Right lobe of liver (tissue), 6 donors: Measurements from ENCODE around the gene ZFYVE19. TPM values are rescaled to one million over a fixed set of nuclear protein-coding genes. Genes with fewer than 3 reads are reported as not detected.
A peak's percentile ranks its signal among the peaks of the same experiment; 100 is the strongest.

Source experiments
- ATAC-seq, 4 donors: fragments of 200-7000 bp; cut with Tn5 transposase; one replicate each; pipeline ENCODE4 v1.9.1; 2020; ENCODE audit warnings: mild to moderate bottlenecking in 4 of 4, moderate library complexity in 4 of 4
- DNase-seq, 3 donors: peaks; one replicate each; pipeline ENCODE4 v3.0.0-alpha.2; 2020
- H3K27ac ChIP-seq, 3 donors: fragments of 200-600 bp; one replicate each; pipeline ENCODE4 v1.8.0; 2022
- H3K27me3 ChIP-seq, 2 donors: fragments of 200-600 bp; one replicate each; pipeline ENCODE4 v1.8.0; 2022
- H3K36me3 ChIP-seq, 4 donors: fragments of 200-600 bp; sonication (generic) in 1 of 4; one replicate each; pipeline versions ENCODE4 v1.5.1 to v1.8.0; 2017 to 2022; ENCODE audit warnings: control low read depth in 1 of 4
- H3K4me1 ChIP-seq, 4 donors: fragments of 200-600 bp; sonication (generic) in 1 of 4; one replicate each; pipeline versions ENCODE4 v1.5.1 to v1.8.0; 2017 to 2022; ENCODE audit warnings: control low read depth in 1 of 4
- H3K4me3 ChIP-seq, 3 donors: fragments of 200-600 bp; one replicate each; pipeline ENCODE4 v1.8.0; 2022
- H3K9me3 ChIP-seq, 4 donors: fragments of 200-600 bp; sonication (generic) in 1 of 4; one replicate each; pipeline versions ENCODE4 v1.5.1 to v1.8.0; 2017 to 2022; ENCODE audit warnings: control low read depth in 1 of 4
- POLR2A ChIP-seq: fragments of 450-650 bp; IDR thresholded peaks from one replicate; pipeline ENCODE4 v1.6.1; 2017; ENCODE audit warnings: antibody characterized with exemption, mild to moderate bottlenecking
- WGBS: methylation state at CpG from one replicate; pipeline ENCODE4 v1.1.6; 2018; ENCODE audit warnings: low coverage, low lambda C conversion rate; ENCODE audit not compliant: insufficient coverage; ENCODE audit errors: missing lambda C conversion rate; 5-methylcytosine and 5-hydroxymethylcytosine counted together
- intact Hi-C, 2 donors: fragments of 100-400 bp; cut with DNase I; formaldehyde crosslinking; loops; one replicate each; pipeline versions ENCODE4 v1.11.2 to v1.14.1; 2022
- total RNA-seq, 6 experiments: library from RNA; depleted of rRNA in 2 of 6; stranded (reverse); fragments of >200 nt in 2 of 6; fragmentation: NEBNext Ultra II Directional in 3 of 6; extraction: Animal tissue kit (Norgen Biotek cat#: 25700) in 3 of 6; gene quantifications; one replicate each; pipeline versions ENCODE4 v1.1.0 to v1.2.4, GENCODE V29; 2016 to 2023
- TF ChIP-seq, protein P1 (sequence below), 4 donors: fragments of 200-600 bp in 3 of 4; fragments of 450-650 bp in 1 of 4; IDR thresholded peaks; one replicate each; pipeline versions ENCODE4 v1.5.1 to v1.8.0; 2016 to 2022; ENCODE audit warnings: antibody characterized with exemption in 4 of 4, mild to moderate bottlenecking in 2 of 4
- donor health status: DM: no; HTN: yes; CAD: no.
- donor health status: DM: no; HTN: no; CAD: no.
- donor health status: DM: no; HTN: no; CAD: no.
- donor health status: DM: no; HTN: yes; CAD: no.
- donor health status: DM: no; HTN: yes; CAD: no.

The ZFYVE19 gene
- total RNA-seq, 6 experiments from 2014 or later, result 11.5 to 49.3 (median 19.5) TPM

DNA sequence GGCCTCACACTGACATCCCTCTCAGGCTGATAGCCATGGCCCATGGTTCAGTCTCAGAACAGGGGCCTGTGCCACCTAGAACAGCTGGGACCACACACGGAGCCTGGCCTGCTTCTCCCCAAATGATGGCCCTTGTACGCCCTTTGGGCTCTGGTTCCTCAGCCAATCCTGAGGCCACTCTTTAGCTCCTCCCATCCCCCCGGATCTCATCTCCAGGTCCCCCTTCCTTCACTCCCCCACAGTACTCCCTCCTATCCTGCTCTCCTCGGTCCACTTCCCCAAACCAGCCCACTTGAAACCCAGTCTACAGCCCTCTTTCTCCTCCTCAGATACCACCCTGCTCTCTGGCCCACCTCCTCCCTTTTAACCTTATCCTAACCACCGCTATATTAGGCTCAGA is 17.8 kb upstream of the ZFYVE19 start:
- WGBS, result 69% methylated on average over 3 of the region's 5 CpGs
- DNase-seq, result no peak
- Histone ChIP-seq H3K27ac (no peak overlapping the region), H3K36me3 (no peaks in the 10 kb centered on the region), H3K9me3 (no peaks in the 10 kb centered on the region), H3K4me1 (peaks cover 0 to 33% (median 17%) of the 10 kb centered on the region in 4 donors), H3K27me3 (no peaks in the 10 kb centered on the region), H3K4me3 (no peak overlapping the region)
- TF ChIP-seq POLR2A, result no peak
- TF ChIP-seq, protein P1, sequence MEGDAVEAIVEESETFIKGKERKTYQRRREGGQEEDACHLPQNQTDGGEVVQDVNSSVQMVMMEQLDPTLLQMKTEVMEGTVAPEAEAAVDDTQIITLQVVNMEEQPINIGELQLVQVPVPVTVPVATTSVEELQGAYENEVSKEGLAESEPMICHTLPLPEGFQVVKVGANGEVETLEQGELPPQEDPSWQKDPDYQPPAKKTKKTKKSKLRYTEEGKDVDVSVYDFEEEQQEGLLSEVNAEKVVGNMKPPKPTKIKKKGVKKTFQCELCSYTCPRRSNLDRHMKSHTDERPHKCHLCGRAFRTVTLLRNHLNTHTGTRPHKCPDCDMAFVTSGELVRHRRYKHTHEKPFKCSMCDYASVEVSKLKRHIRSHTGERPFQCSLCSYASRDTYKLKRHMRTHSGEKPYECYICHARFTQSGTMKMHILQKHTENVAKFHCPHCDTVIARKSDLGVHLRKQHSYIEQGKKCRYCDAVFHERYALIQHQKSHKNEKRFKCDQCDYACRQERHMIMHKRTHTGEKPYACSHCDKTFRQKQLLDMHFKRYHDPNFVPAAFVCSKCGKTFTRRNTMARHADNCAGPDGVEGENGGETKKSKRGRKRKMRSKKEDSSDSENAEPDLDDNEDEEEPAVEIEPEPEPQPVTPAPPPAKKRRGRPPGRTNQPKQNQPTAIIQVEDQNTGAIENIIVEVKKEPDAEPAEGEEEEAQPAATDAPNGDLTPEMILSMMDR (IDR thresholded peaks at IDR 0.05), result no peak
- no peak for ATAC-seq
- intact Hi-C loops, result no loop called here

DNA sequence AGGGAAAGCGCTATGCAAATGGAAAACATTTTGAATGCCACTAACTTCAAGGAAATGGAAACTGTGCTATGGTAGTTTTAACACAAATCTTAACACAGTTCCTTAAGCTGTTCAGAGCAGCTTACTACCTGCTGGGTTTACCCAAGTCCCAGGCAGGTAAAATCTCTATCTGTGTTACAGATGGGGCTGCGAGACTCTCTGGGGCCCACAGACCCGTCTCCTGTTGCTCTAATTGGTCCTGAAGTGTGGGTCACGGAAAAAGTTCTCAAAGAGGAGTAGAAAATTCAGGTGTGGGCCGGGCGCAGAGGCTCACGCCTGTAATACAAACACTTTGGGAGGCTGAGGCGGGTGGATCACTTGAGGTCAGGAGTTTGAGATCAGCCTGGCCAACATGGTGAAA is 16.9 kb upstream of the ZFYVE19 start:
- ATAC-seq (no peak), DNase-seq (peak in 1 of 3 donors; percentile 20)
- no peaks in the 10 kb centered on the region for H3K9me3 ChIP-seq
- intact Hi-C loops, result no loop called here
- H3K4me1 ChIP-seq, result peaks cover 0 to 37% (median 23%) of the 10 kb centered on the region in 4 donors
- H3K27me3 ChIP-seq, result no peaks in the 10 kb centered on the region
- TF ChIP-seq, protein P1 (IDR thresholded peaks at IDR 0.05), result no peak
- no peak for TF ChIP-seq POLR2A
- no peak overlapping the region for H3K4me3 ChIP-seq
- H3K27ac ChIP-seq, result no peak overlapping the region
- no peaks in the 10 kb centered on the region for H3K36me3 ChIP-seq
- 82% methylated on average over 4 of the region's 8 CpGs for WGBS

DNA sequence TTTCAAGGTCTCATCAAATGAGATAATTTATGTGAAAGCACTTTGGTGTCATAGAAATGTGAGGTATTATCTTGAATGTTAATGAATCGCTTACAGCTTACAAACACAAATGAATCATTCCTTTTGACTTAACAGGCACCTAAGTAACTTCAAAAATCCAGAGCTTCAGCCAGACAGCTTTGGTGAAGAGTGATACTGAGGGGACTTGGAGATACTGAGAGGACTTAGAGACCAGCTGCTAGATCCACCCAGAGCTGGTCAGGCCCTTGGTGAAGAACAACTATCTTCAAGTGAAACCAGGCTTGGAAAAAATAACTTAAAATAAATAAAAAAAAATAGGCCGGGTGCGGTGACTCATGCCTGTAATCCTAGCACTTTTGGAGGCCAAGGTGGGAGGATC is 16.2 kb upstream of the ZFYVE19 start:
- no peak for ATAC-seq
- H3K36me3 ChIP-seq, result no peaks in the 10 kb centered on the region
- no peak for DNase-seq
- no peak overlapping the region for H3K4me3 ChIP-seq
- no peaks in the 10 kb centered on the region for H3K9me3 ChIP-seq
- 61% methylated on average over 3 of the region's 3 CpGs for WGBS
- intact Hi-C loops, result no loop called here
- H3K27me3 ChIP-seq, result no peaks in the 10 kb centered on the region
- TF ChIP-seq POLR2A, result no peak
- TF ChIP-seq, protein P1 (IDR thresholded peaks at IDR 0.05), result no peak
- H3K4me1 ChIP-seq, result peaks cover 0 to 32% (median 20%) of the 10 kb centered on the region in 4 donors
- no peak overlapping the region for H3K27ac ChIP-seq

DNA sequence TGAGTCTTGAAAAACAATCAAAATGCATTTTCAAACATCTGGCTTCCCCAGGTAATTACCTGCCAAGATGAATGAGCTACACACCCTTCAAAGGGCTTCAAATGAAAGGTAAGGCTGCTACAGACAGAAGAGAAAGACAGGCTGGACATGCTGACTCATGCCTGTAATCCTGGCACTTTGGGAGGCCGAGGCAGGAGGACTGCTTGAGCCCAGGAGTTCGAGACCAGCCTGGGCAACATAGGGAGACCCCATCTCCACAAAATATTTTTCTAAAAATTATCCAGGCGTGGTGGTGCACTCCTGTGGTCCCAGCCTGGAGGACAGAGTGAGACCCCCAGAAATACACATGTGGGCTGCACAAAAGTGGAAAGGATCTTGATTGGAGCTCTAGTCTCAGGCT is 14.5 kb upstream of the ZFYVE19 start:
- DNase-seq, result peak in 1 of 3 donors; percentile 5
- intact Hi-C loops, result no loop called here
- 80% methylated on average over 1 of the region's 3 CpGs for WGBS
- Histone ChIP-seq H3K27me3 (no peaks in the 10 kb centered on the region), H3K36me3 (no peaks in the 10 kb centered on the region), H3K4me1 (peaks cover 0 to 29% (median 17%) of the 10 kb centered on the region in 4 donors), H3K4me3 (no peak overlapping the region), H3K9me3 (no peaks in the 10 kb centered on the region), H3K27ac (peak overlapping the region in 2 of 3 donors; percentile 7)
- TF ChIP-seq, protein P1 (IDR thresholded peaks at IDR 0.05), result no peak
- no peak for TF ChIP-seq POLR2A
- no peak for ATAC-seq
